HCT116 (cell line): ENCODE data around the gene CD3G. TPM values are rescaled to one million over a fixed set of nuclear protein-coding genes. Genes with fewer than 3 reads are reported as not detected.

Experiments
- ATAC-seq: fragments of 200-7000 bp; cut with Tn5 transposase; 2 replicates; pipeline ENCODE4 v1.9.1; 2020; ENCODE audit warnings: mild to moderate bottlenecking, moderate library complexity
- BruUV-seq: library from RNA; stranded (reverse); fragments of 400-500 nt; replicated peaks from 2 replicates; lab custom pipeline; 2021; lab: Mats Ljungman, UMichigan
- CTCF ChIA-PET: fragments of 300-600 bp; sonication (Branson Sonifier 250); formaldehyde crosslinking; loops from one replicate; lab custom pipeline; 2021; ENCODE audit warnings: antibody characterized with exemption; lab: Charles Lee
- POLR2A ChIA-PET: fragments of 300-600, 350-600 bp; sonication (Branson Sonifier 250); formaldehyde crosslinking; loops from one replicate; lab custom pipeline; 2021; ENCODE audit warnings: antibody characterized with exemption; lab: Charles Lee
- RAD21 ChIA-PET, 2 experiments: fragments of 300-600 bp; sonication (Branson Sonifier 250); formaldehyde crosslinking; loops; one replicate each; lab custom pipeline; 2023; ENCODE audit warnings: low total read pairs in 2 of 2; ENCODE audit not compliant: uncharacterized antibody in 2 of 2, unreplicated experiment in 2 of 2, low non-redundant PET in 1 of 2; lab: Charles Lee
- DNase-seq: peaks from one replicate; pipeline ENCODE4 v3.0.0-alpha.2; 2010; ENCODE audit warnings: low read depth, low spot score
- H2AFZ ChIP-seq: fragments of 200-600 bp; shearing (Covaris generic), sonication (generic); 2 replicates; pipeline ENCODE4 v1.6.1; 2017; ENCODE audit warnings: low read depth, mixed run types, mixed read lengths, antibody characterized with exemption, low read length; ENCODE audit not compliant: poor library complexity, severe bottlenecking
- H3K27ac ChIP-seq: 2 replicates; pipeline ENCODE4 v1.5.1; 2012; ENCODE audit warnings: low read depth, low read length
- H3K27me3 ChIP-seq: fragments of 200-600 bp; sonication (generic); 2 replicates; pipeline ENCODE4 v1.6.1; 2016; ENCODE audit warnings: mixed run types, low read length, mixed read lengths; ENCODE audit not compliant: insufficient read depth
- H3K36me3 ChIP-seq, 2 experiments: fragments of 200-500 bp in 1 of 2; fragments of 200-600 bp in 1 of 2; sonication (Bioruptor generic) in 1 of 2; sonication (generic) in 1 of 2; 2 replicates each; pipeline versions ENCODE4 v1.5.1 to v1.6.1; 2014 to 2016; ENCODE audit warnings: low read length in 2 of 2, inconsistent platforms in 1 of 2, mixed read lengths in 1 of 2, mixed run types in 1 of 2; ENCODE audit not compliant: insufficient read depth in 2 of 2, control insufficient read depth in 1 of 2
- H3K4me1 ChIP-seq, 2 experiments: fragments of 200-600 bp in 1 of 2; sonication (generic) in 1 of 2; 2 replicates each; pipeline versions ENCODE4 v1.5.1 to v1.6.1; 2012 to 2017; ENCODE audit warnings: low read length in 2 of 2, inconsistent platforms in 1 of 2, mild to moderate bottlenecking in 1 of 2, mixed read lengths in 1 of 2, mixed run types in 1 of 2, moderate library complexity in 1 of 2; ENCODE audit not compliant: insufficient read depth in 2 of 2, control insufficient read depth in 1 of 2
- H3K4me2 ChIP-seq: fragments of 200-600 bp; sonication (generic); 2 replicates; pipeline ENCODE4 v1.6.1; 2017; ENCODE audit warnings: mixed run types, low read length, mixed read lengths
- H3K4me3 ChIP-seq, 2 experiments: fragments of 200-600 bp in 1 of 2; sonication (generic) in 1 of 2; replicated peaks in 1 of 2; 2 replicates each; pipeline ENCODE4 v1.5.1; 2011 to 2016; ENCODE audit warnings: low read length in 2 of 2, control low read depth in 1 of 2, low read depth in 1 of 2, mild to moderate bottlenecking in 1 of 2, mixed read lengths in 1 of 2, mixed run types in 1 of 2
- H3K79me2 ChIP-seq: fragments of 200-600 bp; sonication (generic); 2 replicates; pipeline ENCODE4 v1.6.1; 2017; ENCODE audit warnings: mild to moderate bottlenecking, mixed run types, low read length, moderate library complexity, mixed read lengths; ENCODE audit not compliant: insufficient read depth
- H3K9ac ChIP-seq: fragments of 200-600 bp; sonication (generic); 2 replicates; pipeline ENCODE4 v1.6.1; 2016; ENCODE audit warnings: low read length, mixed read lengths
- H3K9me2 ChIP-seq: fragments of 200-600 bp; sonication (generic), shearing (Covaris generic); 2 replicates; pipeline ENCODE4 v1.6.1; 2017; ENCODE audit warnings: mixed run types, mild to moderate bottlenecking, moderate library complexity; ENCODE audit not compliant: insufficient read depth
- H3K9me3 ChIP-seq, 2 experiments: fragments of 200-500 bp in 1 of 2; fragments of 200-600 bp in 1 of 2; sonication (Bioruptor generic) in 1 of 2; sonication (generic) in 1 of 2; 2 replicates each; pipeline ENCODE4 v1.6.1; 2014 to 2017; ENCODE audit warnings: low read length in 2 of 2, mixed read lengths in 2 of 2, inconsistent platforms in 1 of 2, low read depth in 1 of 2, mild to moderate bottlenecking in 1 of 2, mixed run types in 1 of 2, moderate library complexity in 1 of 2; ENCODE audit not compliant: control insufficient read depth in 1 of 2, insufficient read depth in 1 of 2
- H4K20me1 ChIP-seq: fragments of 200-600 bp; sonication (generic), shearing (Covaris generic); 2 replicates; pipeline ENCODE4 v1.6.1; 2017; ENCODE audit warnings: mixed run types, mild to moderate bottlenecking, moderate library complexity; ENCODE audit not compliant: insufficient read depth
- ATF3 ChIP-seq: IDR thresholded peaks from 2 replicates; pipeline ENCODE4 v1.6.1; 2012
- CBX3 ChIP-seq: IDR thresholded peaks from 2 replicates; pipeline ENCODE4 v1.6.1; 2012; ENCODE audit warnings: low read depth
- EGR1 ChIP-seq: IDR thresholded peaks from 2 replicates; pipeline ENCODE4 v1.6.1; 2012; ENCODE audit warnings: low read depth
- ELF1 ChIP-seq: IDR thresholded peaks from 2 replicates; pipeline ENCODE4 v1.6.1; 2012; ENCODE audit warnings: low read depth, borderline replicate concordance
- EZH2 ChIP-seq: fragments of 200-600 bp; sonication (generic); IDR thresholded peaks from 2 replicates; pipeline ENCODE4 v1.6.1; 2017; ENCODE audit warnings: antibody characterized with exemption, mixed run types
- EZH2phosphoT487 ChIP-seq: fragments of 200-600 bp; IDR thresholded peaks from 2 replicates; pipeline ENCODE4 v1.6.1; 2018; ENCODE audit warnings: antibody characterized with exemption, borderline replicate concordance
- MAX ChIP-seq: IDR thresholded peaks from 2 replicates; pipeline ENCODE4 v1.6.1; 2012
- REST ChIP-seq: IDR thresholded peaks from 2 replicates; pipeline ENCODE4 v1.6.1; 2012; ENCODE audit warnings: low read depth
- SP1 ChIP-seq: IDR thresholded peaks from 2 replicates; pipeline ENCODE4 v1.6.1; 2012; ENCODE audit warnings: low read depth
- SRF ChIP-seq: IDR thresholded peaks from 2 replicates; pipeline ENCODE4 v1.6.1; 2012; ENCODE audit warnings: low read depth
- ZFX ChIP-seq: fragments of 450-650 bp; IDR thresholded peaks from 2 replicates; pipeline ENCODE4 v1.6.1; 2017
- intact Hi-C: fragments of 100-400 bp; cut with micrococcal nuclease; formaldehyde crosslinking; loops from 2 replicates; pipeline ENCODE4 v1.10.0; 2022
- total RNA-seq: library from RNA; stranded (reverse); gene quantifications from one replicate; pipeline ENCODE4 v1.2.1, GENCODE V29; 2021; ENCODE audit not compliant: unreplicated experiment

CD3G gene
- total RNA-seq, 1 experiment from 2014 or later, result 0.20 TPM

- TF ChIP-seq REST, result no peak
Observed at GRCh38 chr11:118396097-118396501, 52.0 kb downstream of the CD3G start (continued).

GRCh38 chr11:118397448-118397847, 53.3 kb downstream of the CD3G start:
- Histone ChIP-seq H3K9ac (no peak overlapping the region), H3K27me3 (no peaks in the 10 kb centered on the region), H3K9me2 (no peaks in the 10 kb centered on the region), H3K9me3 (no peaks in the 10 kb centered on the region)
- no TSS peak for BruUV-seq
- no peak for TF ChIP-seq MAX
- TF ChIP-seq EZH2, result no peak
- TF ChIP-seq ZFX, result no peak
- no peak for TF ChIP-seq ATF3
- TF ChIP-seq CBX3, result no peak
- TF ChIP-seq ELF1, result no peak
- TF ChIP-seq EGR1, result no peak
- no peak for TF ChIP-seq EZH2phosphoT487
- TF ChIP-seq SRF, result no peak
- no peak for TF ChIP-seq REST
- TF ChIP-seq SP1, result no peak
- TF ChIP-seq, all 23 proteins: peak for 0
- Histone ChIP-seq H3K79me2 (peaks cover 12% of the 10 kb centered on the region), H3K36me3 (peaks cover 13 to 27% of the 10 kb centered on the region in 2 experiments; a peak in 3 of 4 replicates), H2AFZ (no peak overlapping the region), H3K4me2 (no peak overlapping the region), H3K4me3 (no peak overlapping the region), H4K20me1 (no peaks in the 10 kb centered on the region), H3K27ac (no peak overlapping the region), H3K4me1 (peaks cover 2 to 9% of the 10 kb centered on the region in 2 experiments; a peak in 2 of 4 replicates)
- intact Hi-C loops, result no loop called here
- ATAC-seq (no peak), DNase-seq (no peak)
- POLR2A ChIA-PET, result no interaction called here
- RAD21 ChIA-PET, result no interaction called here
- CTCF ChIA-PET, result interaction anchor here (2.1 kb wide), 1 partner anchor 199 kb away, joined by 6 read pairs; no protein-coding TSS in a partner anchor
